Measurements from ENCODE around the gene ATP6V1G2.

- TF ChIP-seq CTCF (conservative IDR thresholded peaks at IDR 0.05; ENCODE audit: low read depth, low read length) (no peak), EZH2 (IDR thresholded peaks at IDR 0.05; ENCODE audit: borderline replicate concordance, low read depth, low read length, poor library complexity, severe bottlenecking) (no peak)
These were observed 17.5 kb downstream of the ATP6V1G2 start, which contains the start of gene MCCD1 for GRCh38 chr6:31528821-31529328.

All from A673 (cell line).